ENCODE measurements around the gene SLC24A4.

DNA sequence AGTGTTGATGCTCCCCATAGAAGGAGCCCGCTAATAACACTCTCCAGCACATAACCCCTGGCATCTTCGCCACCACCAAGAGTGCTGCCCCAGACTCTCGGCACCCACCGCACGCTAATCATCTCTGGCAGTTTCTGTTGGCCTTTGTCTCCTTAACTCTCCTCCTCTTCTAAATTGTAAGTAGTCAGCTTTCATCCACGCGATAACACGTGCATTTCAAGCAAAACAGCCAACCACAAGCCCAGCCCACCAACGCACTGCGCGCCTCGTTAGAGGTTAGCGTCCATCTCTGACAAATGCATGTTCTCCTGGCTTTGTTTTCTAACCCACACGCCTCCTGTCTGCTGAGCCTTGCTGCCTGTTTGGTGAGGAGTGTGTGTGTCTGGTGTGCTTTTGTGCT is 129.5 kb downstream of the SLC24A4 start:
- TF ChIP-seq, protein P1, sequence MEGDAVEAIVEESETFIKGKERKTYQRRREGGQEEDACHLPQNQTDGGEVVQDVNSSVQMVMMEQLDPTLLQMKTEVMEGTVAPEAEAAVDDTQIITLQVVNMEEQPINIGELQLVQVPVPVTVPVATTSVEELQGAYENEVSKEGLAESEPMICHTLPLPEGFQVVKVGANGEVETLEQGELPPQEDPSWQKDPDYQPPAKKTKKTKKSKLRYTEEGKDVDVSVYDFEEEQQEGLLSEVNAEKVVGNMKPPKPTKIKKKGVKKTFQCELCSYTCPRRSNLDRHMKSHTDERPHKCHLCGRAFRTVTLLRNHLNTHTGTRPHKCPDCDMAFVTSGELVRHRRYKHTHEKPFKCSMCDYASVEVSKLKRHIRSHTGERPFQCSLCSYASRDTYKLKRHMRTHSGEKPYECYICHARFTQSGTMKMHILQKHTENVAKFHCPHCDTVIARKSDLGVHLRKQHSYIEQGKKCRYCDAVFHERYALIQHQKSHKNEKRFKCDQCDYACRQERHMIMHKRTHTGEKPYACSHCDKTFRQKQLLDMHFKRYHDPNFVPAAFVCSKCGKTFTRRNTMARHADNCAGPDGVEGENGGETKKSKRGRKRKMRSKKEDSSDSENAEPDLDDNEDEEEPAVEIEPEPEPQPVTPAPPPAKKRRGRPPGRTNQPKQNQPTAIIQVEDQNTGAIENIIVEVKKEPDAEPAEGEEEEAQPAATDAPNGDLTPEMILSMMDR (IDR thresholded peaks at IDR 0.05), result no peak
- TF ChIP-seq POLR2A (IDR thresholded peaks at IDR 0.05), result no peak
- no peak for TF ChIP-seq POLR2AphosphoS5 (IDR thresholded peaks at IDR 0.05)

Data from breast epithelium (tissue), 3 donors.